ENCODE data around the gene SLC48A1. TPM values are rescaled to one million over a fixed set of nuclear protein-coding genes. Genes with fewer than 3 reads are reported as not detected.

SLC48A1 gene
- total and polyA plus RNA-seq, 11 donors, result 13.0 to 68.2 (median 23.8) TPM

- no peak for TF ChIP-seq POLR2A (IDR thresholded peaks at IDR 0.05)
- no peak for TF ChIP-seq CTCF (IDR thresholded peaks at IDR 0.05)
- peak overlapping the region; percentile 76 to 99 (median 90) for H3K27ac ChIP-seq
- peaks cover 11 to 76% (median 54%) of the 10 kb centered on the region in 12 donors for H3K4me1 ChIP-seq
- H3K9me3 ChIP-seq, result no peaks in the 10 kb centered on the region
- 49 to 89% (median 75%) methylated on average over 4 of the region's 4 CpGs for WGBS, 4 donors
- peak overlapping the region in 2 of 12 donors; percentile 10 to 12 for H3K4me3 ChIP-seq
- no peaks in the 10 kb centered on the region for H3K36me3 ChIP-seq
- intact Hi-C loops (cut with DNase I), result no loop called here
- no peaks in the 10 kb centered on the region for H3K27me3 ChIP-seq
- ATAC-seq (no peak), DNase-seq (no peak)
Measured at GRCh38 chr12:47829584-47829983, 56.5 kb downstream of the SLC48A1 start.

Other genes starting within 250 kb of the SLC48A1 start
- gene RPAP3, start 67.2 kb upstream of the SLC48A1 start, total RNA-seq, result 10 to 100 TPM; 11.1 to 25.2 (median 22.3) TPM
- 10 to 100 TPM in 1 of 2 donors, 1 to 10 TPM in 1; 7.2 to 15.5 TPM for gene RPAP3, start 67.2 kb upstream of the SLC48A1 start, polyA plus RNA-seq
- 1 to 10 TPM in 1 of 9 donors, under 1 TPM in 4, not detected in 4; 0.12 to 2.5 (median 0.27) TPM for gene ENDOU, start 47.7 kb upstream of the SLC48A1 start, total RNA-seq
- gene ENDOU, start 47.7 kb upstream of the SLC48A1 start, polyA plus RNA-seq, result under 1 TPM; 0.08 to 0.42 TPM
- gene RAPGEF3, start 14.4 kb upstream of the SLC48A1 start, total RNA-seq, result 10 to 100 TPM; 14.5 to 47.8 (median 23.9) TPM
- 10 to 100 TPM; 18.6 to 62.1 TPM for gene RAPGEF3, start 14.4 kb upstream of the SLC48A1 start, polyA plus RNA-seq
- gene HDAC7, start 46.7 kb downstream of the SLC48A1 start, total RNA-seq, result 10 to 100 TPM; 27.4 to 63.0 (median 38.6) TPM
- 10 to 100 TPM; 42.2 to 43.9 TPM for gene HDAC7, start 46.7 kb downstream of the SLC48A1 start, polyA plus RNA-seq
- 1 to 10 TPM in 3 of 9 donors, under 1 TPM in 6; 0.15 to 4.3 (median 0.63) TPM for gene VDR, start 131.8 kb downstream of the SLC48A1 start, total RNA-seq
- 1 to 10 TPM in 1 of 2 donors, under 1 TPM in 1; 0.15 to 2.0 TPM for gene VDR, start 131.8 kb downstream of the SLC48A1 start, polyA plus RNA-seq
- 10 to 100 TPM; 39.3 to 66.6 (median 50.0) TPM for gene TMEM106C, start 190.4 kb downstream of the SLC48A1 start, total RNA-seq
- 10 to 100 TPM; 23.0 to 63.9 TPM for gene TMEM106C, start 190.4 kb downstream of the SLC48A1 start, polyA plus RNA-seq
- under 1 TPM in 2 of 9 donors, not detected in 7; 0.05 to 0.39 TPM for gene COL2A1, start 231.2 kb downstream of the SLC48A1 start, total RNA-seq
- under 1 TPM in 1 of 2 donors, not detected in 1; 0.04 TPM for gene COL2A1, start 231.2 kb downstream of the SLC48A1 start, polyA plus RNA-seq

Measured in heart left ventricle (tissue), 16 donors.